Kidney epithelial cell (primary cell): ENCODE data around the gene CCS. TPM values are rescaled to one million over a fixed set of nuclear protein-coding genes. Genes with fewer than 3 reads are reported as not detected.
"Not testable (repeated sequence)": the region's sequence is repeated elsewhere in the genome, so short reads cannot be mapped to it uniquely, and the experiment has no call there.

ENCODE experiments used
- DNase-seq: peaks from one replicate; pipeline ENCODE4 v3.0.0-alpha.2; 2010; ENCODE audit warnings: low read depth
- H3K27me3 ChIP-seq: 2 replicates; pipeline ENCODE4 v1.6.0; 2011; ENCODE audit warnings: low read length; ENCODE audit not compliant: control insufficient read depth, insufficient read depth
- H3K36me3 ChIP-seq: 2 replicates; pipeline ENCODE4 v1.5.1; 2011; ENCODE audit warnings: low read length; ENCODE audit not compliant: control insufficient read depth, insufficient read depth
- H3K4me3 ChIP-seq: 2 replicates; pipeline ENCODE4 v1.5.1; 2011; ENCODE audit warnings: low read depth, mild to moderate bottlenecking, control low read depth, low read length
- total RNA-seq: library from RNA; depleted of rRNA; stranded (reverse); fragments of >200 nt; gene quantifications from 2 replicates; pipeline ENCODE4 v1.2.3, GENCODE V29; 2015
- TF ChIP-seq, protein P1 (sequence below): IDR thresholded peaks from 2 replicates; pipeline ENCODE4 v1.5.1; 2011; ENCODE audit warnings: mild to moderate bottlenecking, moderate library complexity, low read length, control low read depth, inconsistent platforms; ENCODE audit not compliant: insufficient read depth, poor library complexity, severe bottlenecking

CCS gene
- total RNA-seq, 1 donor from 2014 or later = 20.6 TPM

DNA sequence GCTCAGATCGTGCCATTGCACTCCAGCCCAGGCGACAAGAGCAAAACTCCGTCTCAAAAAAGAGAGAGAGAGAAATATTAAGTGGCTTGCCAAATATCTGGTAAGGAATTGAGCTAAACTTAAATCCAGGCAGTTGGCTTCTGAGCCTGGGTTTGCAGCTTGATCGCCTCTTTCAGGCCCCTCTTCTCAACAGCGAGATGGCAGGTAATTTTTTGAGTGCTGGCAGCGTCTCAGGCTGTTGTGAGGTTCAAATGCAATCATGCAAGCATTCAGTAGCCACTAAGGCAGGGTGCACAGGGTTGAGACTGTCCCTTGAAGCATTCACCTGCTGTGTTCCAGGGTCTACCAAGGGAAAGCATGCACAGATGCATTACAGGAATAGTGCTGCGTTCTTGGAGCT, 23.9 kb upstream of the CCS start:
- peaks cover 8% of the 10 kb centered on the region for H3K27me3 ChIP-seq
- H3K36me3 ChIP-seq = no peaks in the 10 kb centered on the region
- no peak overlapping the region for H3K4me3 ChIP-seq
- DNase-seq = no peak
- TF ChIP-seq, protein P1, sequence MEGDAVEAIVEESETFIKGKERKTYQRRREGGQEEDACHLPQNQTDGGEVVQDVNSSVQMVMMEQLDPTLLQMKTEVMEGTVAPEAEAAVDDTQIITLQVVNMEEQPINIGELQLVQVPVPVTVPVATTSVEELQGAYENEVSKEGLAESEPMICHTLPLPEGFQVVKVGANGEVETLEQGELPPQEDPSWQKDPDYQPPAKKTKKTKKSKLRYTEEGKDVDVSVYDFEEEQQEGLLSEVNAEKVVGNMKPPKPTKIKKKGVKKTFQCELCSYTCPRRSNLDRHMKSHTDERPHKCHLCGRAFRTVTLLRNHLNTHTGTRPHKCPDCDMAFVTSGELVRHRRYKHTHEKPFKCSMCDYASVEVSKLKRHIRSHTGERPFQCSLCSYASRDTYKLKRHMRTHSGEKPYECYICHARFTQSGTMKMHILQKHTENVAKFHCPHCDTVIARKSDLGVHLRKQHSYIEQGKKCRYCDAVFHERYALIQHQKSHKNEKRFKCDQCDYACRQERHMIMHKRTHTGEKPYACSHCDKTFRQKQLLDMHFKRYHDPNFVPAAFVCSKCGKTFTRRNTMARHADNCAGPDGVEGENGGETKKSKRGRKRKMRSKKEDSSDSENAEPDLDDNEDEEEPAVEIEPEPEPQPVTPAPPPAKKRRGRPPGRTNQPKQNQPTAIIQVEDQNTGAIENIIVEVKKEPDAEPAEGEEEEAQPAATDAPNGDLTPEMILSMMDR = no peak

DNA sequence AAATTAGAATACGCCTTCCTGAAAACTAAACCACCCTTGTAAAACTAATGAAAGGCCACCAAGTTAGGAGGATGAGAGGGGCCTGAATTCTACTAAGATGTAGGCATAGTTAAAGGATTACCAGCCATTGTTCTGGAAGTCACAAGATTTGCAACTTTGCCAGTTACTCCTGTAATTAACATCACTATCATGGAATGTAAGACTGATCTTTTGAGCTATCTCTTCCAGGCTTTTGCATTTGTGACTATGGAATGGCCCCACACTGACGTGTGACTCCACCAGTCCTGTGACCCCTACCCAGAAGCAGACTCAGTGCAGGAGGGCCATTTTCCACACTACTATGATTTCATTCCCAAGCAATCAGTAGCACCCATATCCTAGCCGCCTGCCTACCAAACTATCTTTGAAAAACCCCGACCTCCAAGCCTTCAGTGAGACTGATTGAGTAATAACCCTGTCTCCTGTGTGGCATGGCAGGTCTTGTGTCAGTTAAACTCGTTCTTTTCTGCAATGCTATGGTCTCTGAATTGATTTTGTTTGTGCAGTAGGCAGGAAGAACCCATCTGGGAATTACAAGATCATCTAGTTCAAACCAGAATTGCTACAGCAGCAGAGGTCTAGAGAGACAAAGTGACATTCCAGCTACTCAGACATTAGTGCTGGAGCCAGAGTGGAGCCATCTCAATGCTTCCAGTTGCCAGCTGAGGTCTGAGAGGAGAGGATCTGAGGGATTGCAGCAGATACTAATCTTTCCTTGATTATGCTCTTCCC, 22.7 kb upstream of the CCS start:
- no peak for DNase-seq
- Histone ChIP-seq H3K36me3 (no peaks in the 10 kb centered on the region), H3K4me3 (no peak overlapping the region), H3K27me3 (peaks cover 10% of the 10 kb centered on the region)
- TF ChIP-seq, protein P1 = no peak

DNA sequence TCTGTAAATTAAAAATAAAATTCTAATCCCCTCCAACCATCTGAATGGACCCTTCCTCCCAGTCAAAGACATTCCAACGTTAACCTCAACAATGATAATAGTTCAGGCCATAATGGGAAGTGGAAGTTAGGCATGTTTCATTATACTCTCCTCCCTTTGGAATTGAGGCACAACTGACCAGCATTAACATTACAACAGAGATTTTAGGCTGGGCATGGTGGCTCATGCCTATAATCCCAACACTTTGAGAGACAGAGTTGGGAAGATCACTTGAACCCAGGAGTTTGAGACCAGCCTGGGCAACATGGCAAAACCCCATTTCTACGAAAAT, 22.2 kb upstream of the CCS start:
- DNase-seq = no peak
- Histone ChIP-seq H3K4me3 (no peak overlapping the region), H3K27me3 (peaks cover 12% of the 10 kb centered on the region), H3K36me3 (no peaks in the 10 kb centered on the region)
- TF ChIP-seq, protein P1 = no peak

DNA sequence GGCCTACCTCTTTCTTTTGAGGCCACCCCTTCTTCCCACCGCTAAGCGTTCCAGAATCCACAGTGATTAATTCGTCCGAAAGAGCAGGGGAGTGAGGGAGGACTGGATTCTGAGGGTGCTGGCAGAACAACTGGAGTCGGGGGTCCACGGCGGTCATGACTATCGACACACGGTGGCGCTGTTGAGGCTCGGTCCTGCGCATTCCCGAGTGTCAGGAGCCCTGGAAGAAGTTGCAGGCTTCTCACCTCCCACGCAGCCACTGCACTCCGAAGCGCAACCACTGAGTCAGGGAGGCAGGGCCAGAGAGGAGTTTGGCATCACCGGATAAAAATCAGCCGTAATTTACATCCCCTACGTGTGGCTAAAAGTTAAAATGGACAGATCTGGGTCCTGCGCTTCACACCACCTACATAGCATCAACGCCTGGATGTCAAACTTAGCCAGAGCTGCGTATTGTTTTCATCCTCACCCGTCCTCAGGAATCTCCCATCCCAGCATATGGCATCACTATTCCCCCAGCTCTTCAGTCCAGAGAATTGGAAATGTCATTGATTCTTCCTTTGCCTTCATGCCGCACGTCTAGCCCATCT, 13.9 kb upstream of the CCS start:
- Histone ChIP-seq H3K4me3 (no peak overlapping the region), H3K27me3 (peaks cover 9% of the 10 kb centered on the region), H3K36me3 (no peaks in the 10 kb centered on the region)
- TF ChIP-seq, protein P1 = peak; percentile 80
- peak; percentile 4 for DNase-seq

DNA sequence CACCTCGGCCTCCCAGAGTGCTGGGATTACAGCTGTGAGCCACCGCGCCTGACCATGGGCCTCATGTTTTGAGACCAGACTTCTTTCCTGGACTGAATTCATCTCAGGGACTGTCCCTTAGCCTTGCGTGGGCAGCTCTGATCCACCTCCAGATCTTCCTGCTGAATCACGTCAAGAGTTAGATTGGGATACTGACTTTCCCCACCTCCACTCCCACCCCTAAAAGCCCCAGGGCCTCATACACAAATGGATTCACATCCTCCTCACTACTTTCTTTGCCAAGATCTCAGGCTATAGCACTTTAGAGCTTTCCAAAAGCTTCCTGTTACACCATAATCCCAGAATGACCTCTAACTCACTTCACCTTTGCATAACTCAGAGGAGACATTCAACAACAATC, 12.2 kb upstream of the CCS start:
- TF ChIP-seq, protein P1 = no peak
- DNase-seq = no peak
- Histone ChIP-seq H3K36me3 (no peaks in the 10 kb centered on the region), H3K4me3 (no peak overlapping the region), H3K27me3 (peaks cover 6% of the 10 kb centered on the region)

DNA sequence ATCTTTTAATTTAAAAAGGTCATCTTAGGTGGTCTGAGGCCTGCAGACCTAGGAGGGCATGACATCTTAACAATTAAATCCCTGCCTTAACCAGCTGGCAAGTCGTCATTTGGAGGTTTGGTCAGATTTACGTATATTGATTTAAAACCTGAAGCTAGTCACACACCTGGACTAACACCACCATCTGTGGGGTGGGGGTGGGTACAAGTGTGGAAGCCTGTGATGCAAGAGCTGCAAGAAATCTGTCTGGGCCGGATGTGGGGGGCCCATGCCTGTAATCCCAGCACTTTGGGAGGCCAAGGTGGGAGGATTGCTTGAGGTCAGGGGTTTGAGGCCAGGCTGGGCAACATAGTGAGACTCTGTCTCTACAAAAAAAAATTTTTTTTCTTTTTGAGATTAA, 11.7 kb upstream of the CCS start:
- no peak for DNase-seq
- TF ChIP-seq, protein P1 = no peak
- Histone ChIP-seq H3K36me3 (no peaks in the 10 kb centered on the region), H3K27me3 (peaks cover 5% of the 10 kb centered on the region), H3K4me3 (no peak overlapping the region)

DNA sequence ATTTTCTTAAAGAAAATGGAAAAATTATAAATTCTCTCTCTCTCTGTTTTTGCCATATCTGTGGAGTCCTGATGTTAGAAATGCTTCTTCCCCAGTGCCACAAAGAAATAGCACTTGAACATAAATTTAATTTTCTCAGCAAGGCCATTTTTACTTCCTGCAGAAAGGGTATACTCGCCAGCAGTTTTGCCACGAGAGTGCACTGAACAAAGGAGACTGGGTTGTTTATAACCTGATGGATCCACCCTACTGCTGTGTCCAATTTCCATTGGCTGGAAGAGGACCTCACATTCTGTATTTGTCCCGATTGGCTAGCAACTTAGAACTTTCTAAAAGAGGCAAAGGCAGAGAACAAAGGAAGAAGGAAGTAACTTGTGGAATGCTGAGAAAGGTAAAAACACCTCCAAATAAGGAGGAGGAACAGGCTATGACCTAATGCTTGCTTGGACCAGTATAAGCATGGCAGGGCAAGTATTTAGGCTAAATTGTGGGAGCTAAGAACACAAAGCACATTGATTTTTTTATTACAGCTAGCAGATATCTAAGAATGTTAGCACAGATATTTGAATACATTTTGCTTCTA, 10.3 kb upstream of the CCS start:
- DNase-seq, H3K36me3 ChIP-seq, H3K4me3 ChIP-seq, H3K27me3 ChIP-seq: not testable (repeated sequence)

DNA sequence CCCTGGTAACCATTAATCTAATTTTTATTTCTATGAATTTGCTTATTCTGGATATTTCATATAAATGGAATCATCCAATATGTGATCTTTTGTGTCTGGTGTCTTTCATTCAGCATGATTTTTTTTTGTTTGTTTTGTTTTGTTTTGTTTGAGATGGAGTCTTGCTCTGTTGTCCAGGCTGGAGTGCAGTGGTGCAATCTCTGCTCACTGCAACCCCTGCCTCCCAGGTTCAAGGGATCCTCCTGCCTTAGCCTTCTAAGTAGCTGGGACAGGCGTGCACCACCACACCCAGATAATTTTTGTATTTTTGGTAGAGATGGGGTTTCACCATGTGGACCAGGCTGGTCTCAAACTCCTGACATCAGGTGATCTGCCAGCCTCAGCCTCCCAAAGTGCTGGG, 7.5 kb upstream of the CCS start:
- not testable (repeated sequence) for H3K36me3 ChIP-seq, DNase-seq, H3K27me3 ChIP-seq, H3K4me3 ChIP-seq
